GM12878 (cell line): Measurements from ENCODE around the gene BRD1. TPM values are rescaled to one million over a fixed set of nuclear protein-coding genes. Genes with fewer than 3 reads are reported as not detected.

Source experiments
- ATAC-seq: fragments of 200-7000 bp; cut with Tn5 transposase; 3 replicates; pipeline ENCODE4 v1.9.1; 2020; ENCODE audit warnings: mild to moderate bottlenecking, moderate library complexity
- BruUV-seq: library from RNA; stranded (reverse); fragments of 400-500 nt; replicated peaks from 2 replicates; lab custom pipeline; 2021; lab: Mats Ljungman, UMichigan
- CTCF ChIA-PET: fragments of 300-600 bp; sonication (Branson Sonifier 250); formaldehyde crosslinking; extraction: SDS; loops from one replicate; lab custom pipeline; 2021; ENCODE audit warnings: inconsistent platforms; lab: Yijun Ruan, JAX
- POLR2A ChIA-PET: fragments of 350-600 bp; formaldehyde crosslinking; extraction: SDS; loops from one replicate; lab custom pipeline; 2021; ENCODE audit warnings: inconsistent platforms; lab: Charles Lee
- RAD21 ChIA-PET: fragments of 300-600 bp; sonication (Branson Sonifier 250); formaldehyde crosslinking; loops from one replicate; lab custom pipeline; 2023; ENCODE audit warnings: antibody characterized with exemption; ENCODE audit not compliant: unreplicated experiment; lab: Charles Lee
- SMC1A ChIA-PET: fragments of 300-600 bp; sonication (Branson Sonifier 250); formaldehyde crosslinking; loops from one replicate; lab custom pipeline; 2023; ENCODE audit not compliant: unreplicated experiment, uncharacterized antibody; lab: Charles Lee
- DNase-seq: peaks from one replicate; pipeline ENCODE4 v3.0.0-alpha.2; 2011; ENCODE audit warnings: low read depth, low spot score
- FAIRE-seq: peaks from 3 replicates; lab custom pipeline; 2011; peaks lifted over from hg19 to GRCh38; lab: Jason Lieb, UNC
- H2AFZ ChIP-seq: 2 replicates; pipeline ENCODE4 v1.6.0; 2011; ENCODE audit warnings: low read depth, low read length, control low read depth; ENCODE audit not compliant: control insufficient read depth
- H3K27ac ChIP-seq: 2 replicates; pipeline ENCODE4 v1.5.1; 2011; ENCODE audit warnings: control low read depth; ENCODE audit not compliant: control insufficient read depth, insufficient read depth
- H3K27me3 ChIP-seq, 2 experiments: replicated peaks in 1 of 2; 2 replicates each; pipeline versions ENCODE4 v1.6.0 to v1.6.1; 2011; ENCODE audit warnings: low read length in 1 of 2; ENCODE audit not compliant: control insufficient read depth in 2 of 2, insufficient read depth in 2 of 2
- H3K36me3 ChIP-seq, 2 experiments: 2 replicates each; pipeline ENCODE4 v1.5.1; 2011; ENCODE audit warnings: low read length in 1 of 2; ENCODE audit not compliant: control insufficient read depth in 2 of 2, insufficient read depth in 2 of 2
- H3K4me1 ChIP-seq: 2 replicates; pipeline ENCODE4 v1.6.1; 2011; ENCODE audit warnings: mild to moderate bottlenecking, low read length, moderate library complexity, mixed read lengths; ENCODE audit not compliant: control insufficient read depth, insufficient read depth
- H3K4me2 ChIP-seq: 2 replicates; pipeline ENCODE4 v1.6.0; 2011; ENCODE audit warnings: control low read depth; ENCODE audit not compliant: control insufficient read depth, insufficient read depth
- H3K4me3 ChIP-seq: fragments of 200-600 bp; sonication (generic); 2 replicates; pipeline ENCODE4 v1.5.1; 2016
- H3K79me2 ChIP-seq: 2 replicates; pipeline ENCODE4 v1.6.0; 2011; ENCODE audit warnings: low read length; ENCODE audit not compliant: control insufficient read depth, insufficient read depth
- H3K9ac ChIP-seq: 2 replicates; pipeline ENCODE4 v1.8.0; 2011; ENCODE audit warnings: low read length, control low read depth, mixed read lengths; ENCODE audit not compliant: control insufficient read depth, insufficient read depth
- H3K9me3 ChIP-seq: replicated peaks from 3 replicates; pipeline ENCODE4 v1.5.1; 2011; ENCODE audit warnings: mild to moderate bottlenecking, low read length; ENCODE audit not compliant: control insufficient read depth, insufficient read depth
- H4K20me1 ChIP-seq: 2 replicates; pipeline ENCODE4 v1.6.0; 2011; ENCODE audit not compliant: control insufficient read depth, insufficient read depth
- CHD2 ChIP-seq: IDR thresholded peaks from 2 replicates; pipeline ENCODE4 v1.6.1; 2011; ENCODE audit warnings: low read depth, low read length, improper control_type of control experiment, borderline replicate concordance
- MYB ChIP-seq: fragments of 150-350 bp; IDR thresholded peaks from 2 replicates; pipeline ENCODE4 v1.6.1; 2014; ENCODE audit warnings: mild to moderate bottlenecking, low read depth, low read length, borderline replicate concordance
- PAX5 ChIP-seq: IDR thresholded peaks from 2 replicates; pipeline ENCODE4 v1.6.1; 2011; ENCODE audit warnings: low read depth, low read length, borderline replicate concordance
- RBBP5 ChIP-seq: fragments of 200-600 bp; sonication (generic); conservative IDR thresholded peaks from 2 replicates; pipeline ENCODE4 v1.6.1; 2016
- WGBS: methylation state at CpG from one replicate; pipeline ENCODE4 v1.1.6; 2016; ENCODE audit warnings: low lambda C conversion rate; ENCODE audit not compliant: insufficient replicate concordance, insufficient coverage; ENCODE audit errors: missing lambda C conversion rate; 5-methylcytosine and 5-hydroxymethylcytosine counted together
- in situ Hi-C: fragments of 300-500 bp; cut with MboI; formaldehyde crosslinking; loops from 9 replicates; pipeline ENCODE4 v1.14.3; 2018; ENCODE audit warnings: mixed read lengths
- intact Hi-C: fragments of 100-400 bp; cut with micrococcal nuclease; formaldehyde crosslinking; loops from one replicate; pipeline ENCODE4 v1.14.2; 2022; ENCODE audit not compliant: unreplicated experiment
- polyA plus RNA-seq, 11 experiments: library from polyadenylated mRNA; depleted of rRNA in 4 of 11; unstranded in 6 of 11; stranded (reverse) in 5 of 11; fragments of >200 nt; fragmentation: Nextera tagmentation in 4 of 11; fragmentation: Illumina TruSeq in 1 of 11; extraction: Ambion mirVana in 4 of 11; extraction: Trizol in 1 of 11; gene quantifications; 1 replicate in 1 of 11; 2 replicates in 10 of 11; pipeline versions ENCODE4 v1.2.1 to v1.2.3, GENCODE V29; 2011 to 2016; ENCODE audit warnings: inconsistent platforms in 2 of 11, missing spikeins in 2 of 11, low read depth in 1 of 11
- total RNA-seq, 4 experiments: library from RNA; depleted of rRNA in 3 of 4; stranded (reverse); fragments of >200 nt in 3 of 4; fragmentation: Illumina TruSeq in 1 of 4; extraction: Trizol in 1 of 4; gene quantifications; 2 replicates each; pipeline versions ENCODE4 v1.2.1 to v1.2.3, GENCODE V29; 2013 to 2021
- TF ChIP-seq, protein P1 (sequence below): fragments of 450-650 bp; formaldehyde crosslinking; IDR thresholded peaks from 2 replicates; pipeline ENCODE4 v1.4.0; 2020; ENCODE audit warnings: mild to moderate bottlenecking, moderate library complexity
- TF ChIP-seq, protein P2 (sequence below): fragments of 450-650 bp; IDR thresholded peaks from 2 replicates; pipeline ENCODE4 v1.6.1; 2017; ENCODE audit warnings: mild to moderate bottlenecking, moderate library complexity
- TF ChIP-seq, protein P3 (sequence below): fragments of 450-650 bp; formaldehyde crosslinking; IDR thresholded peaks from 2 replicates; pipeline ENCODE4 v1.5.0; 2022; ENCODE audit warnings: mild to moderate bottlenecking, missing genetic modification characterization
- TF ChIP-seq, protein P4 (sequence below): IDR thresholded peaks from 2 replicates; pipeline ENCODE4 v1.6.1; 2012; ENCODE audit warnings: low read depth, low read length, improper control_type of control experiment

BRD1 gene
- total and polyA plus RNA-seq, 10 of the 15 experiments (the other 5 are each of a cell fraction or from before 2014, with no cell fraction given) = 0.90 to 26.4 (median 7.1) TPM

DNA sequence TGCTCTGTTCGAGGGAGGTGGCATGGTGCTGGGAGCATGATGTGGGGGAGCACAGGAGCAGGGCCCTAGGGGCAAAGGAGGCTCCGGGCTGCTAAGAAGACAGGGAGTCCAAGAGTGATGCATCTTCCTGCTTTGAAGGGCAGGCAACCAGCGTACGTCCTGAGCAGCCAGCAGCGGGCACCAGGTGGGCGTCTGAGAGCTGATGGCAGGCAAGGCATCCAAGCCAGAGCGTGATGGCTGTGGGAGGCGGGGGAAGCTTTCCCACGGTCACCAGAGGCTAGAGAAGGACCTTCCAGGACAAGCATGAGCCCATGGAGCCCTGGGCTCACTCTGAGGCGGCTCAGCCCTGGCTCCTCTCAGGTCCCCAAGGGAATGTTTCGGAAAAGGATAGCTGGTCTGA, 32.2 kb downstream of the BRD1 start:
- CTCF ChIA-PET = no interaction called here
- ATAC-seq = no peak
- no peak overlapping the region for H3K4me2 ChIP-seq
- H3K27ac ChIP-seq = no peak overlapping the region
- DNase-seq = no peak
- H3K9me3 ChIP-seq = no peaks in the 10 kb centered on the region
- H3K79me2 ChIP-seq = peaks cover 4% of the 10 kb centered on the region
- no TSS peak for BruUV-seq
- peaks cover 50 to 51% of the 10 kb centered on the region in 2 experiments for H3K36me3 ChIP-seq
- no peak overlapping the region for H2AFZ ChIP-seq
- RAD21 ChIA-PET = no interaction called here
- SMC1A ChIA-PET = no interaction called here
- FAIRE-seq = no peak
- no peaks in the 10 kb centered on the region for H3K4me1 ChIP-seq
- TF ChIP-seq MYB (no peak), CHD2 (no peak), RBBP5 (no peak), PAX5 (no peak)
- TF ChIP-seq, protein P1, sequence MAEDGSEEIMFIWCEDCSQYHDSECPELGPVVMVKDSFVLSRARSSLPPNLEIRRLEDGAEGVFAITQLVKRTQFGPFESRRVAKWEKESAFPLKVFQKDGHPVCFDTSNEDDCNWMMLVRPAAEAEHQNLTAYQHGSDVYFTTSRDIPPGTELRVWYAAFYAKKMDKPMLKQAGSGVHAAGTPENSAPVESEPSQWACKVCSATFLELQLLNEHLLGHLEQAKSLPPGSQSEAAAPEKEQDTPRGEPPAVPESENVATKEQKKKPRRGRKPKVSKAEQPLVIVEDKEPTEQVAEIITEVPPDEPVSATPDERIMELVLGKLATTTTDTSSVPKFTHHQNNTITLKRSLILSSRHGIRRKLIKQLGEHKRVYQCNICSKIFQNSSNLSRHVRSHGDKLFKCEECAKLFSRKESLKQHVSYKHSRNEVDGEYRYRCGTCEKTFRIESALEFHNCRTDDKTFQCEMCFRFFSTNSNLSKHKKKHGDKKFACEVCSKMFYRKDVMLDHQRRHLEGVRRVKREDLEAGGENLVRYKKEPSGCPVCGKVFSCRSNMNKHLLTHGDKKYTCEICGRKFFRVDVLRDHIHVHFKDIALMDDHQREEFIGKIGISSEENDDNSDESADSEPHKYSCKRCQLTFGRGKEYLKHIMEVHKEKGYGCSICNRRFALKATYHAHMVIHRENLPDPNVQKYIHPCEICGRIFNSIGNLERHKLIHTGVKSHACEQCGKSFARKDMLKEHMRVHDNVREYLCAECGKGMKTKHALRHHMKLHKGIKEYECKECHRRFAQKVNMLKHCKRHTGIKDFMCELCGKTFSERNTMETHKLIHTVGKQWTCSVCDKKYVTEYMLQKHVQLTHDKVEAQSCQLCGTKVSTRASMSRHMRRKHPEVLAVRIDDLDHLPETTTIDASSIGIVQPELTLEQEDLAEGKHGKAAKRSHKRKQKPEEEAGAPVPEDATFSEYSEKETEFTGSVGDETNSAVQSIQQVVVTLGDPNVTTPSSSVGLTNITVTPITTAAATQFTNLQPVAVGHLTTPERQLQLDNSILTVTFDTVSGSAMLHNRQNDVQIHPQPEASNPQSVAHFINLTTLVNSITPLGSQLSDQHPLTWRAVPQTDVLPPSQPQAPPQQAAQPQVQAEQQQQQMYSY (CRISPR knock-in tag) = no peak
- TF ChIP-seq, protein P2, sequence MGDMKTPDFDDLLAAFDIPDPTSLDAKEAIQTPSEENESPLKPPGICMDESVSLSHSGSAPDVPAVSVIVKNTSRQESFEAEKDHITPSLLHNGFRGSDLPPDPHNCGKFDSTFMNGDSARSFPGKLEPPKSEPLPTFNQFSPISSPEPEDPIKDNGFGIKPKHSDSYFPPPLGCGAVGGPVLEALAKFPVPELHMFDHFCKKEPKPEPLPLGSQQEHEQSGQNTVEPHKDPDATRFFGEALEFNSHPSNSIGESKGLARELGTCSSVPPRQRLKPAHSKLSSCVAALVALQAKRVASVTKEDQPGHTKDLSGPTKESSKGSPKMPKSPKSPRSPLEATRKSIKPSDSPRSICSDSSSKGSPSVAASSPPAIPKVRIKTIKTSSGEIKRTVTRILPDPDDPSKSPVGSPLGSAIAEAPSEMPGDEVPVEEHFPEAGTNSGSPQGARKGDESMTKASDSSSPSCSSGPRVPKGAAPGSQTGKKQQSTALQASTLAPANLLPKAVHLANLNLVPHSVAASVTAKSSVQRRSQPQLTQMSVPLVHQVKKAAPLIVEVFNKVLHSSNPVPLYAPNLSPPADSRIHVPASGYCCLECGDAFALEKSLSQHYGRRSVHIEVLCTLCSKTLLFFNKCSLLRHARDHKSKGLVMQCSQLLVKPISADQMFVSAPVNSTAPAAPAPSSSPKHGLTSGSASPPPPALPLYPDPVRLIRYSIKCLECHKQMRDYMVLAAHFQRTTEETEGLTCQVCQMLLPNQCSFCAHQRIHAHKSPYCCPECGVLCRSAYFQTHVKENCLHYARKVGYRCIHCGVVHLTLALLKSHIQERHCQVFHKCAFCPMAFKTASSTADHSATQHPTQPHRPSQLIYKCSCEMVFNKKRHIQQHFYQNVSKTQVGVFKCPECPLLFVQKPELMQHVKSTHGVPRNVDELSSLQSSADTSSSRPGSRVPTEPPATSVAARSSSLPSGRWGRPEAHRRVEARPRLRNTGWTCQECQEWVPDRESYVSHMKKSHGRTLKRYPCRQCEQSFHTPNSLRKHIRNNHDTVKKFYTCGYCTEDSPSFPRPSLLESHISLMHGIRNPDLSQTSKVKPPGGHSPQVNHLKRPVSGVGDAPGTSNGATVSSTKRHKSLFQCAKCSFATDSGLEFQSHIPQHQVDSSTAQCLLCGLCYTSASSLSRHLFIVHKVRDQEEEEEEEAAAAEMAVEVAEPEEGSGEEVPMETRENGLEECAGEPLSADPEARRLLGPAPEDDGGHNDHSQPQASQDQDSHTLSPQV = no peak
- TF ChIP-seq, protein P3, sequence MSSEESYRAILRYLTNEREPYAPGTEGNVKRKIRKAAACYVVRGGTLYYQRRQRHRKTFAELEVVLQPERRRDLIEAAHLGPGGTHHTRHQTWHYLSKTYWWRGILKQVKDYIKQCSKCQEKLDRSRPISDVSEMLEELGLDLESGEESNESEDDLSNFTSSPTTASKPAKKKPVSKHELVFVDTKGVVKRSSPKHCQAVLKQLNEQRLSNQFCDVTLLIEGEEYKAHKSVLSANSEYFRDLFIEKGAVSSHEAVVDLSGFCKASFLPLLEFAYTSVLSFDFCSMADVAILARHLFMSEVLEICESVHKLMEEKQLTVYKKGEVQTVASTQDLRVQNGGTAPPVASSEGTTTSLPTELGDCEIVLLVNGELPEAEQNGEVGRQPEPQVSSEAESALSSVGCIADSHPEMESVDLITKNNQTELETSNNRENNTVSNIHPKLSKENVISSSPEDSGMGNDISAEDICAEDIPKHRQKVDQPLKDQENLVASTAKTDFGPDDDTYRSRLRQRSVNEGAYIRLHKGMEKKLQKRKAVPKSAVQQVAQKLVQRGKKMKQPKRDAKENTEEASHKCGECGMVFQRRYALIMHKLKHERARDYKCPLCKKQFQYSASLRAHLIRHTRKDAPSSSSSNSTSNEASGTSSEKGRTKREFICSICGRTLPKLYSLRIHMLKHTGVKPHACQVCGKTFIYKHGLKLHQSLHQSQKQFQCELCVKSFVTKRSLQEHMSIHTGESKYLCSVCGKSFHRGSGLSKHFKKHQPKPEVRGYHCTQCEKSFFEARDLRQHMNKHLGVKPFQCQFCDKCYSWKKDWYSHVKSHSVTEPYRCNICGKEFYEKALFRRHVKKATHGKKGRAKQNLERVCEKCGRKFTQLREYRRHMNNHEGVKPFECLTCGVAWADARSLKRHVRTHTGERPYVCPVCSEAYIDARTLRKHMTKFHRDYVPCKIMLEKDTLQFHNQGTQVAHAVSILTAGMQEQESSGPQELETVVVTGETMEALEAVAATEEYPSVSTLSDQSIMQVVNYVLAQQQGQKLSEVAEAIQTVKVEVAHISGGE = no peak
- TF ChIP-seq, protein P4, sequence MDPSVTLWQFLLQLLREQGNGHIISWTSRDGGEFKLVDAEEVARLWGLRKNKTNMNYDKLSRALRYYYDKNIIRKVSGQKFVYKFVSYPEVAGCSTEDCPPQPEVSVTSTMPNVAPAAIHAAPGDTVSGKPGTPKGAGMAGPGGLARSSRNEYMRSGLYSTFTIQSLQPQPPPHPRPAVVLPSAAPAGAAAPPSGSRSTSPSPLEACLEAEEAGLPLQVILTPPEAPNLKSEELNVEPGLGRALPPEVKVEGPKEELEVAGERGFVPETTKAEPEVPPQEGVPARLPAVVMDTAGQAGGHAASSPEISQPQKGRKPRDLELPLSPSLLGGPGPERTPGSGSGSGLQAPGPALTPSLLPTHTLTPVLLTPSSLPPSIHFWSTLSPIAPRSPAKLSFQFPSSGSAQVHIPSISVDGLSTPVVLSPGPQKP = no peak
- POLR2A ChIA-PET = interaction anchor here (0.7 kb wide), 1 partner anchor 41 kb away, joined by 4 read pairs; no protein-coding TSS in a partner anchor
- no peak overlapping the region for H3K4me3 ChIP-seq
- intact Hi-C loops = no loop called here
- H3K27me3 ChIP-seq = no peaks in the 10 kb centered on the region
- H3K9ac ChIP-seq = no peak overlapping the region
- 89% methylated on average over 11 of the region's 11 CpGs for WGBS
- no peaks in the 10 kb centered on the region; the same call in none of the 2 replicates for H4K20me1 ChIP-seq
- in situ Hi-C loops = no loop called here
